LNCaP clone FGC (cell line): ENCODE data around the gene ROR2.

ENCODE experiments used
- DNase-seq: peaks from one replicate; pipeline ENCODE4 v3.0.0-alpha.2; 2011; ENCODE audit warnings: low read depth
- H3K4me3 ChIP-seq: 2 replicates; pipeline ENCODE4 v1.5.1; 2011; ENCODE audit warnings: mild to moderate bottlenecking, low read depth, low read length, control low read depth
- TF ChIP-seq, protein P1 (sequence below): IDR thresholded peaks from 2 replicates; pipeline ENCODE4 v1.5.1; 2012; ENCODE audit warnings: mild to moderate bottlenecking; ENCODE audit not compliant: control insufficient read depth, insufficient read depth; ENCODE audit errors: extremely low read depth

ROR2 gene

GRCh38 chr9:91725651-91726050, 224.4 kb downstream of the ROR2 start:
- TF ChIP-seq, protein P1, sequence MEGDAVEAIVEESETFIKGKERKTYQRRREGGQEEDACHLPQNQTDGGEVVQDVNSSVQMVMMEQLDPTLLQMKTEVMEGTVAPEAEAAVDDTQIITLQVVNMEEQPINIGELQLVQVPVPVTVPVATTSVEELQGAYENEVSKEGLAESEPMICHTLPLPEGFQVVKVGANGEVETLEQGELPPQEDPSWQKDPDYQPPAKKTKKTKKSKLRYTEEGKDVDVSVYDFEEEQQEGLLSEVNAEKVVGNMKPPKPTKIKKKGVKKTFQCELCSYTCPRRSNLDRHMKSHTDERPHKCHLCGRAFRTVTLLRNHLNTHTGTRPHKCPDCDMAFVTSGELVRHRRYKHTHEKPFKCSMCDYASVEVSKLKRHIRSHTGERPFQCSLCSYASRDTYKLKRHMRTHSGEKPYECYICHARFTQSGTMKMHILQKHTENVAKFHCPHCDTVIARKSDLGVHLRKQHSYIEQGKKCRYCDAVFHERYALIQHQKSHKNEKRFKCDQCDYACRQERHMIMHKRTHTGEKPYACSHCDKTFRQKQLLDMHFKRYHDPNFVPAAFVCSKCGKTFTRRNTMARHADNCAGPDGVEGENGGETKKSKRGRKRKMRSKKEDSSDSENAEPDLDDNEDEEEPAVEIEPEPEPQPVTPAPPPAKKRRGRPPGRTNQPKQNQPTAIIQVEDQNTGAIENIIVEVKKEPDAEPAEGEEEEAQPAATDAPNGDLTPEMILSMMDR, result no peak
- H3K4me3 ChIP-seq, result no peak overlapping the region
- DNase-seq, result no peak

- no peak overlapping the region for H3K4me3 ChIP-seq
- DNase-seq, result no peak
- TF ChIP-seq, protein P1, result no peak
These were observed 225.2 kb downstream of the ROR2 start for GRCh38 chr9:91724609-91725505.

- TF ChIP-seq, protein P1, result no peak
- no peak for DNase-seq
- no peak overlapping the region for H3K4me3 ChIP-seq
These were observed 226.0 kb downstream of the ROR2 start for GRCh38 chr9:91724068-91724440.

DNA sequence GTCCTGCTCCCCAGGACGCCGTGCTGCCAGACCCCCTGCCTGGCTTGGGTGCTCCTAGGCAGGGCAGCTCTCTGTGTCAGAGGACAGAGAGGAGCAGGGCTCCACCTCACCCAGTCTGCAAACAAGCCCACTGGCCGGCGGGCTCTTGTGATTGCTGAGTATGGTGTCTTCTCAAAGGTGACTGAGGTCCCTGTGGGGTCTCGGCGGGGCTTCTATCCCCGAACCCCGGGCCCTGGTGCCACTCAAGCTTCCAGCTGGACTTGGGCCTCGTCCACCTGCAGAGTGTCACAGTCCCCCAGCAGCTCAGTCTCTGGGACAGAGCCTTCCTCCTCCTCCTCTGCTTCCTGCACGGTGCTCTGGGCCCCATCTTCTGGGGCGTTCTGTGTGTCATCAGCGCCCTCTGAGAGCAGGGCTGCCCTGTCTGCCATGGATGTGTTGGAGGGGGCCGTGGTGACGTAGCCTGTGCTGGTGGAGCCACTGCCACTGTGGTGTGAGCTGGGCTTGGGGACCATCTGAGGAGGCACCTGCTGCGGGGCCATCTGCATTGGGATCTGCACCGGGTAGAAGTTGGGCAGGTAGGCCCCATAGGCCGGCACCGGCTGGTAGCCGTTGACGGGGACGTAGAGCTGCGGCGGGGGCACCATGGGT, 226.5 kb downstream of the ROR2 start:
- no peak for DNase-seq
- no peak overlapping the region for H3K4me3 ChIP-seq
- TF ChIP-seq, protein P1, result no peak

DNA sequence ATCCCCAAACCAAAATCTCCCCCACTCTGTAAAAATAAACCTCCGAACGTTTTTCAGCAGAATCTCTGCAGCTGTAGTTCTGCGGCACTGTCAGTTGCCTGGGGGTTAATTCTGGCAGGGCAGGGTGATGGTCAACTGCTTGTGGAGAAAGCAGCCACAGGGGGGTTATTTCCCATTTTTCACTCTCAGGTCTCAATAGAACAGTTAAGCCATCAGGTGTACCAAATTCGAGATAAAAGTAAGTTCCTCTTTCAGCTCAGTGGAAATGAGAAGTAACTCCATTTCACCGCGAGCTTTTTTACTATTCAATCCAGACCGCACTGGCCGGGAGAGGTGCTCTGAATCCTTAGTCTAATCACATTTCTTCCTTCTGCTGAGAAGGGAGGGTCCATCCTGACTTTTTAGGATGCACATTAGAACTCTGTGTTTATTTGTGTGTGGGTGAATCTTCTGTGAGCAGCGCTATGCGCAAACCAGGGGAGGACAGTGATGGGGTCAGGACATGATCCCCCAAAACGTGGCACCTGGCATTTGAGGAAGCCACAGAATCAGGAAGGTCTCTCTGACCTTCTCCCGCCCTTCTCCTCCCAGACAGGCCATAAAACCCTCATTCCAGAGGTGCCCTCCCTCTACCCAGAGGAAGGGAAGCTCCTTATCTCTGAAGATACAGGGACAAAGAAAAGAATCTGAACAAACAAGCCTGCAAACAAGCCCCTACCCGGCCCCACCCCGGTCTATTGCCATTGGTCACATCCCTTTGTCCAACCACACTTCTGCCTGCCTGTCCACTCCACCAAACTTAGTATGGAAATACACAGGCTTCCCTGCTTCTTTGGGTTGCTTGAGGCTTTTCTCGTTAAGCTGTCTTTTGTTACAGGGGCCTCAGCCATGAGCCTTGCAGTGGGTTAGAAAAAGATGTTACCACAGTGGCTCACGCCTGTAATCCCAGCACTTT, 229.0 kb downstream of the ROR2 start:
- no peak for DNase-seq
- H3K4me3 ChIP-seq, result no peak overlapping the region
- TF ChIP-seq, protein P1, result no peak

DNA sequence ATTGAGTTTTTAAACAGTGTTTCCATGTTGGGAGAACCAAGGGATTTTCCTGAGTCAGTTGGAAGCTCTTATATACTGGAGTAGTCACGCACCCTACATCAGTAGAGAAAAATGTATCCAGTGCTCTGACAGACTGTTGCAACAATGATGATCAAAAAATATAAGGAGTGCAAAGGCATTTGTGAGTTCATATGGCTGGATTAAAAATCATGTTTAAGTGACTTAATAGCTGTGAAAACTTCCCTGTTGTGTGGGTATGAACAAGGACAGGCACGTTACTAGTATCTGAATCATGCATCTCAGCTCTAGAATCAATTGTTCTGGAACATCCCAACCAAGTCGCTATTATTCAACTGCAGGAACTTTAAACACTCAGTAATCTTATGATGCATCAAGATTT, 229.7 kb downstream of the ROR2 start:
- TF ChIP-seq, protein P1, result no peak
- DNase-seq, result no peak
- H3K4me3 ChIP-seq, result no peak overlapping the region
